Panc1 (cell line): ENCODE data around the gene ESRRB. TPM values are rescaled to one million over a fixed set of nuclear protein-coding genes. Genes with fewer than 3 reads are reported as not detected.

Source experiments
- ATAC-seq: fragments of 200-7000 bp; cut with Tn5 transposase; 2 replicates; pipeline ENCODE4 v1.9.1; 2020; ENCODE audit warnings: mild to moderate bottlenecking, moderate library complexity
- BruUV-seq: library from RNA; stranded (reverse); fragments of 400-500 nt; replicated peaks from 2 replicates; lab custom pipeline; 2021; lab: Mats Ljungman, UMichigan
- CTCF ChIA-PET: fragments of 300-600 bp; sonication (Branson Sonifier 250); formaldehyde crosslinking; loops from one replicate; lab custom pipeline; 2022; ENCODE audit warnings: antibody characterized with exemption; lab: Charles Lee
- POLR2A ChIA-PET: fragments of 300-600 bp; sonication (Branson Sonifier 250); formaldehyde crosslinking; loops from one replicate; lab custom pipeline; 2022; ENCODE audit warnings: antibody characterized with exemption; lab: Charles Lee
- DNase-seq: peaks from one replicate; pipeline ENCODE4 v3.0.0-alpha.2; 2010; ENCODE audit warnings: low read depth, low spot score
- H3K27ac ChIP-seq: 2 replicates; pipeline ENCODE4 v1.5.1; 2011; ENCODE audit warnings: mild to moderate bottlenecking, low read length, inconsistent platforms
- H3K27me3 ChIP-seq: fragments of 200-500 bp; sonication (Bioruptor generic); 2 replicates; pipeline ENCODE4 v1.6.0; 2014; ENCODE audit warnings: low read length, inconsistent platforms; ENCODE audit not compliant: control insufficient read depth, insufficient read depth
- H3K36me3 ChIP-seq: fragments of 200-500 bp; sonication (Bioruptor generic); 2 replicates; pipeline ENCODE4 v1.5.1; 2014; ENCODE audit warnings: inconsistent platforms, mild to moderate bottlenecking, low read length, moderate library complexity; ENCODE audit not compliant: control insufficient read depth, insufficient read depth
- H3K4me1 ChIP-seq: 2 replicates; pipeline ENCODE4 v1.5.1; 2011; ENCODE audit warnings: inconsistent platforms, mild to moderate bottlenecking, low read length, moderate library complexity; ENCODE audit not compliant: control insufficient read depth, insufficient read depth
- H3K4me3 ChIP-seq, 2 experiments: 2 replicates each; pipeline ENCODE4 v1.5.1; 2011 to 2012; ENCODE audit warnings: low read depth in 2 of 2, low read length in 2 of 2, mild to moderate bottlenecking in 2 of 2, inconsistent platforms in 1 of 2, moderate library complexity in 1 of 2
- H3K9me3 ChIP-seq: fragments of 200-500 bp; sonication (Bioruptor generic); 2 replicates; pipeline ENCODE4 v1.5.1; 2014; ENCODE audit warnings: low read depth, mild to moderate bottlenecking, inconsistent platforms, low read length, moderate library complexity; ENCODE audit not compliant: control insufficient read depth, insufficient read depth
- POLR2AphosphoS5 ChIP-seq: IDR thresholded peaks from 2 replicates; pipeline ENCODE4 v1.6.1; 2012; ENCODE audit warnings: mild to moderate bottlenecking, low read depth, low read length, moderate library complexity
- SIN3A ChIP-seq: IDR thresholded peaks from 2 replicates; pipeline ENCODE4 v1.6.1; 2012; ENCODE audit warnings: low read depth, mild to moderate bottlenecking, low read length, moderate library complexity, borderline replicate concordance; ENCODE audit not compliant: insufficient read depth
- TCF7L2 ChIP-seq: IDR thresholded peaks from 2 replicates; pipeline ENCODE4 v1.6.1; 2011; ENCODE audit warnings: mild to moderate bottlenecking, low read depth, low read length, inconsistent platforms
- in situ Hi-C: cut with HindIII; loops from 2 replicates; pipeline ENCODE4 v1.10.0; 2016; ENCODE audit warnings: low sequenced_read_pairs, low pct_unique_long_range_greater_than_20kb
- intact Hi-C: fragments of 100-400 bp; cut with micrococcal nuclease; formaldehyde crosslinking; loops from one replicate; pipeline ENCODE4 v1.10.0; 2022; ENCODE audit not compliant: unreplicated experiment
- total RNA-seq: library from RNA; stranded (reverse); gene quantifications from one replicate; pipeline ENCODE4 v1.2.1, GENCODE V29; 2021; ENCODE audit not compliant: unreplicated experiment
- TF ChIP-seq, protein P1 (sequence below): fragments of 450-650 bp; IDR thresholded peaks from 2 replicates; pipeline ENCODE4 v1.5.1; 2017; ENCODE audit warnings: mild to moderate bottlenecking
- TF ChIP-seq, protein P2 (sequence below), 2 experiments: IDR thresholded peaks; 2 replicates each; pipeline ENCODE4 v1.6.1; 2011 to 2012; ENCODE audit warnings: low read depth in 2 of 2, control low read depth in 1 of 2, low read length in 1 of 2, mild to moderate bottlenecking in 1 of 2, moderate library complexity in 1 of 2; ENCODE audit not compliant: insufficient read depth in 1 of 2

Gene ESRRB
- total RNA-seq, 1 experiment from 2014 or later: not detected

DNA sequence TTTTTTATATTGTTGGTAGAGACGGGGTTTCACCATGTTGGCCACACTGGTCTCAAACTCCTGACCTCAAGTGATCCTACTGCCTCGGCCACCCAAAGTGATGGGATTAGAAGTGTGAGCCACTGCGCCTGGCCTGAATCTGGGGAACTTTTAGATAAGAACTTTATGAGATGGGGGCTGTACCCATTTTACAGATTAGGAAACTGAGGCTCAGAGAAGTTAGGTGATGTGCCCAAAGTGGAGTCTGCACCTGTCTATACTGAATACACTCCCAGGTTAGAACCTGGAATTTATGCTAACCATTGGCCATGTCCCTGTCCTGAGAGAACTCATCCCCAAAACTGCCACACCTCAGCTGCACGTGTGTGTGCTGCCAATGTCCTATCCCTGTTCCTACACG lies 81.9 kb downstream of the ESRRB start:
- intact Hi-C loops: no loop called here
- Histone ChIP-seq H3K27me3 (no peaks in the 10 kb centered on the region), H3K27ac (no peak overlapping the region), H3K36me3 (no peaks in the 10 kb centered on the region), H3K4me3 (no peak overlapping the region), H3K4me1 (no peaks in the 10 kb centered on the region), H3K9me3 (no peaks in the 10 kb centered on the region)
- DNase-seq: no peak
- no peak for ATAC-seq
- in situ Hi-C loops: no loop called here
- CTCF ChIA-PET: no interaction called here
- BruUV-seq: no TSS peak
- TF ChIP-seq, protein P1, sequence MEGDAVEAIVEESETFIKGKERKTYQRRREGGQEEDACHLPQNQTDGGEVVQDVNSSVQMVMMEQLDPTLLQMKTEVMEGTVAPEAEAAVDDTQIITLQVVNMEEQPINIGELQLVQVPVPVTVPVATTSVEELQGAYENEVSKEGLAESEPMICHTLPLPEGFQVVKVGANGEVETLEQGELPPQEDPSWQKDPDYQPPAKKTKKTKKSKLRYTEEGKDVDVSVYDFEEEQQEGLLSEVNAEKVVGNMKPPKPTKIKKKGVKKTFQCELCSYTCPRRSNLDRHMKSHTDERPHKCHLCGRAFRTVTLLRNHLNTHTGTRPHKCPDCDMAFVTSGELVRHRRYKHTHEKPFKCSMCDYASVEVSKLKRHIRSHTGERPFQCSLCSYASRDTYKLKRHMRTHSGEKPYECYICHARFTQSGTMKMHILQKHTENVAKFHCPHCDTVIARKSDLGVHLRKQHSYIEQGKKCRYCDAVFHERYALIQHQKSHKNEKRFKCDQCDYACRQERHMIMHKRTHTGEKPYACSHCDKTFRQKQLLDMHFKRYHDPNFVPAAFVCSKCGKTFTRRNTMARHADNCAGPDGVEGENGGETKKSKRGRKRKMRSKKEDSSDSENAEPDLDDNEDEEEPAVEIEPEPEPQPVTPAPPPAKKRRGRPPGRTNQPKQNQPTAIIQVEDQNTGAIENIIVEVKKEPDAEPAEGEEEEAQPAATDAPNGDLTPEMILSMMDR: no peak
- TF ChIP-seq TCF7L2 (no peak), SIN3A (no peak), POLR2AphosphoS5 (no peak)
- TF ChIP-seq, protein P2, sequence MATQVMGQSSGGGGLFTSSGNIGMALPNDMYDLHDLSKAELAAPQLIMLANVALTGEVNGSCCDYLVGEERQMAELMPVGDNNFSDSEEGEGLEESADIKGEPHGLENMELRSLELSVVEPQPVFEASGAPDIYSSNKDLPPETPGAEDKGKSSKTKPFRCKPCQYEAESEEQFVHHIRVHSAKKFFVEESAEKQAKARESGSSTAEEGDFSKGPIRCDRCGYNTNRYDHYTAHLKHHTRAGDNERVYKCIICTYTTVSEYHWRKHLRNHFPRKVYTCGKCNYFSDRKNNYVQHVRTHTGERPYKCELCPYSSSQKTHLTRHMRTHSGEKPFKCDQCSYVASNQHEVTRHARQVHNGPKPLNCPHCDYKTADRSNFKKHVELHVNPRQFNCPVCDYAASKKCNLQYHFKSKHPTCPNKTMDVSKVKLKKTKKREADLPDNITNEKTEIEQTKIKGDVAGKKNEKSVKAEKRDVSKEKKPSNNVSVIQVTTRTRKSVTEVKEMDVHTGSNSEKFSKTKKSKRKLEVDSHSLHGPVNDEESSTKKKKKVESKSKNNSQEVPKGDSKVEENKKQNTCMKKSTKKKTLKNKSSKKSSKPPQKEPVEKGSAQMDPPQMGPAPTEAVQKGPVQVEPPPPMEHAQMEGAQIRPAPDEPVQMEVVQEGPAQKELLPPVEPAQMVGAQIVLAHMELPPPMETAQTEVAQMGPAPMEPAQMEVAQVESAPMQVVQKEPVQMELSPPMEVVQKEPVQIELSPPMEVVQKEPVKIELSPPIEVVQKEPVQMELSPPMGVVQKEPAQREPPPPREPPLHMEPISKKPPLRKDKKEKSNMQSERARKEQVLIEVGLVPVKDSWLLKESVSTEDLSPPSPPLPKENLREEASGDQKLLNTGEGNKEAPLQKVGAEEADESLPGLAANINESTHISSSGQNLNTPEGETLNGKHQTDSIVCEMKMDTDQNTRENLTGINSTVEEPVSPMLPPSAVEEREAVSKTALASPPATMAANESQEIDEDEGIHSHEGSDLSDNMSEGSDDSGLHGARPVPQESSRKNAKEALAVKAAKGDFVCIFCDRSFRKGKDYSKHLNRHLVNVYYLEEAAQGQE (IDR thresholded peaks at IDR 0.05; ENCODE audit: insufficient read depth in 1 of 2, low read depth in 2 of 2, low read length in 1 of 2): no peak
- POLR2A ChIA-PET: interaction anchor here (0.7 kb wide), 1 partner anchor 14 kb away, joined by 7 read pairs; no protein-coding TSS in a partner anchor

DNA sequence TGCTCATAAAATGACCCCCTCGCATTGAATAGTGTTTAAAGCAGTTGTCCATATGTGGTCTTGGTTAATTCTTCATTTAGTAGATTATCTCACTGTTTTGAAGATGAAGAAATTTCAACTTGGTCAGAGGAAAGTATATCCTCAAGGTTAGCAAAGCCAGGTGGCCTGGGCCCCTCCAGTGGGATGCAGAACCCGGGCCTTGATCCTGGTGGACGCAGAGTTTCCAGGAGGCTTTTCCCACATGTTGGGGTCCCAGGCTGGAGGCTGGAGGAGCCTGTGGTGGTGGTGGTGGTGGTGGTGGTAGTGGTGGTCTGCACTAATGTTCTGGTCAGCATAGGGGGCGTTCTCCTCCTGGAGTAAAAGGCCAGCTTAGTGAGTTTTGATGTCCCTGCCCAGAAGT lies 85.9 kb downstream of the ESRRB start:
- CTCF ChIA-PET: no interaction called here
- Histone ChIP-seq H3K4me3 (no peak overlapping the region), H3K27me3 (no peaks in the 10 kb centered on the region), H3K36me3 (no peaks in the 10 kb centered on the region), H3K27ac (no peak overlapping the region), H3K9me3 (no peaks in the 10 kb centered on the region), H3K4me1 (no peaks in the 10 kb centered on the region)
- intact Hi-C loops (no loop called here), in situ Hi-C loops (no loop called here)
- ATAC-seq: no peak
- BruUV-seq: no TSS peak
- POLR2A ChIA-PET: no interaction called here
- DNase-seq: no peak
- TF ChIP-seq SIN3A (no peak), POLR2AphosphoS5 (no peak), TCF7L2 (no peak)
- TF ChIP-seq, protein P2 (IDR thresholded peaks at IDR 0.05; ENCODE audit: insufficient read depth in 1 of 2, low read depth in 2 of 2, low read length in 1 of 2): no peak
- TF ChIP-seq, protein P1: no peak
